ENCODE measurements around the gene MTX3. TPM values are rescaled to one million over a fixed set of nuclear protein-coding genes. Genes with fewer than 3 reads are reported as not detected.

Gene MTX3
- total and polyA plus RNA-seq, 4 donors, result 2.3 to 7.6 (median 4.4) TPM

GRCh38 chr5:79955941-79956670, 35.0 kb downstream of the MTX3 start:
- DNase-seq (ENCODE audit: low spot score), result no peak
- 88% methylated on average over 6 of the region's 6 CpGs for WGBS
- H3K9me3 ChIP-seq (ENCODE audit: control insufficient read depth in 4 of 4, low read length in 3 of 4), result no peaks in the 10 kb centered on the region
- no peak overlapping the region for H3K27ac ChIP-seq (ENCODE audit: low read depth in 1 of 2, low read length in 2 of 2)
- H3K9ac ChIP-seq (ENCODE audit: low read depth in 1 of 2, low read length in 2 of 2), result no peak overlapping the region
- TF ChIP-seq YY1 (IDR thresholded peaks at IDR 0.05) (no peak), MAX (IDR thresholded peaks at IDR 0.05) (no peak), ATF3 (IDR thresholded peaks at IDR 0.05) (no peak), TAF1 (conservative IDR thresholded peaks at IDR 0.05) (no peak), ZBTB33 (IDR thresholded peaks at IDR 0.05) (no peak), RAD21 (IDR thresholded peaks at IDR 0.05) (no peak), SP1 (IDR thresholded peaks at IDR 0.05) (no peak), REST (IDR thresholded peaks at IDR 0.05) (no peak), EGR1 (IDR thresholded peaks at IDR 0.05; ENCODE audit: low read depth in 2 of 2) (no peak), RXRA (IDR thresholded peaks at IDR 0.05) (no peak), HNF4G (IDR thresholded peaks at IDR 0.05) (no peak)
- H3K36me3 ChIP-seq (ENCODE audit: control insufficient read depth in 4 of 4, insufficient read depth in 3 of 4, low read depth in 1 of 4, low read length in 3 of 4), result no peaks in the 10 kb centered on the region
- H3K4me1 ChIP-seq (ENCODE audit: control insufficient read depth in 4 of 4, insufficient read depth in 4 of 4, low read length in 3 of 4), result no peaks in the 10 kb centered on the region
- no peak overlapping the region for H3K4me3 ChIP-seq (ENCODE audit: low read depth in 1 of 3, low read length in 3 of 3)
- H3K27me3 ChIP-seq (ENCODE audit: control insufficient read depth in 4 of 4, insufficient read depth in 4 of 4, low read length in 3 of 4), result no peaks in the 10 kb centered on the region

- Histone ChIP-seq H3K4me1 (ENCODE audit: control insufficient read depth in 4 of 4, insufficient read depth in 4 of 4, low read length in 3 of 4) (no peaks in the 10 kb centered on the region), H3K36me3 (ENCODE audit: control insufficient read depth in 4 of 4, insufficient read depth in 3 of 4, low read depth in 1 of 4, low read length in 3 of 4) (no peaks in the 10 kb centered on the region), H3K27ac (ENCODE audit: low read depth in 1 of 2, low read length in 2 of 2) (no peak overlapping the region), H3K27me3 (ENCODE audit: control insufficient read depth in 4 of 4, insufficient read depth in 4 of 4, low read length in 3 of 4) (no peaks in the 10 kb centered on the region), H3K9ac (ENCODE audit: low read depth in 1 of 2, low read length in 2 of 2) (no peak overlapping the region), H3K4me3 (ENCODE audit: low read depth in 1 of 3, low read length in 3 of 3) (no peak overlapping the region), H3K9me3 (ENCODE audit: control insufficient read depth in 4 of 4, low read length in 3 of 4) (no peaks in the 10 kb centered on the region)
- TF ChIP-seq TAF1 (conservative IDR thresholded peaks at IDR 0.05) (no peak), RAD21 (IDR thresholded peaks at IDR 0.05) (no peak), FOXA2 (IDR thresholded peaks at IDR 0.05) (no peak), FOXA1 (IDR thresholded peaks at IDR 0.05) (no peak), NR2F2 (IDR thresholded peaks at IDR 0.05) (no peak)
- WGBS, result 82% methylated on average over 5 of the region's 5 CpGs
- no peak for DNase-seq (ENCODE audit: low spot score)
Measured at GRCh38 chr5:79955356-79955895, 35.6 kb downstream of the MTX3 start.
